ENCODE results near the gene SETD3.

SETD3 gene

DNA sequence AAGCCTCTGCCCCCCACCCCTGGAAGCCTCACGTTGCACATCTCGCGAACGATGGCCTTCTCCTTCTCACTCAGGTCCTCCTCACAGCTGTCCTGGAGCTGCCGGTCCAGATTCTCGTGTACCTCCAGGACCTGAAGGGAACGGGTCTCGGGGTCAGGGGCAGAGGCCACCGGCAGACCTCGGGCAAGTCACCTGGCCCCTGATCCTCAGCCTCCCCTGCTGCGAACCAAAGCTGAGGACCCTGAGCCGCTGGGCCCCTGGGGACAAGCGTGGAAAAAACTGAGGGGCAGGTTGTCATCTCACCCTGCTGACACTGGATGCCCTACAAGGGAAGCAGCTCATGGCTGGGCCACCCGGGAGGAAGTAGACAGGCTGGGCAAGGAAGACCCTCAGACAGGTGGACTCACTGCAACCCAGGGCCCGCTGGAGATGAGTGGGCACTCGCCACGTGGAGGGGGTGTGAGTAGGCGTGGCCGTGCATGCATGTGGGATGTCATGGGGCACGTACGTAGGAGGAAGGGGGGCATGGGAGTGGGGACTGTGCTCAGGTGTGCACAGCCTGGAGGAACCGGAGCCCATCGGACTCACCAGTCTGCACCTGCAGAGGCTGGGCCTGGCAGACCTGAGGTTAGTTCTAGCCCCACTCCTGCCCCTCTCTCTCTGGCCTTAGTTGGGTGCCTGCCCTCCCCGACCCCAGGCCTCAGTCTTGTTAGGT, 35.7 kb upstream of the SETD3 start:
- no peak for DNase-seq

DNA sequence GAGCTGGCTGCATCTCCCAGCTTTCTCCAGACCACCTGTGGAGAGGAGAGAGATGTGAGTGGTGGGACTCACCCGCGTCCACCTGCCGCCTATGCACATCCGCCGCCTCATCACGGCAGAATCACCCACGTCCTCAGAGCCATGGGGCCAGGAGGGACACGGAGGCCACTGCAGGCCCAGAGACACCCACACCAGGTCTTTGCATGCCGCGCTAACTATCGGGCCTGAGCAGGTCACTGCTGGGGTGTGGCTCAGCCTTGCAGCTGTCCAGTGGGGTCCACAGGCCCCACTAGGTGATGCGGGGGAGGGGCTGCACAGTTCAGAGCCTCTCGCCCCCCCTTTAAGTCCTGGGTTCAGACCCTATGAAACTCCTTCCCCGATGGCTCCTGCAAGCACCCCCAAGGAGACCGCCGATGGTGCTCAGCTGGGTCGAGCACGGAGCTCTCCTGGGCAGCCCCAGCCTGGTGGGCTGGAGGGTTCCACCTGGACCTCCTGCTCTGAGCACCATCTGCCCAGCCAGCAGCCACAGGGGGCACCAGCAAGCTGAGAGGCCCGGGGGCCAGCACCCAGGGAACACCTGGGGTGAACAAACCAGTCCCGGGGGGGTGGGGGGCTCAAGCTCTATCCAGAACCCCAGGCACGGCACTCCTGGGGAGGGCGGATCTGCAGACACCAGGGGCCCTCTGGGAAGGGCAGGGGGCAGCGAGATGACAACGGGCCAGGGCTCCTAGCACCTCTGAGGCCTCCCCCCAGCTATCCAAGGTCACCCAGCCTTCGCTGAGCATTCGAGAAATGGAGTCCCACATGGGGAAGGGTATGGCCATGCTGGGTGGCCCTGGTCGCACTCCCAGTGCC, 34.9 kb upstream of the SETD3 start:
- no peak for DNase-seq

DNA sequence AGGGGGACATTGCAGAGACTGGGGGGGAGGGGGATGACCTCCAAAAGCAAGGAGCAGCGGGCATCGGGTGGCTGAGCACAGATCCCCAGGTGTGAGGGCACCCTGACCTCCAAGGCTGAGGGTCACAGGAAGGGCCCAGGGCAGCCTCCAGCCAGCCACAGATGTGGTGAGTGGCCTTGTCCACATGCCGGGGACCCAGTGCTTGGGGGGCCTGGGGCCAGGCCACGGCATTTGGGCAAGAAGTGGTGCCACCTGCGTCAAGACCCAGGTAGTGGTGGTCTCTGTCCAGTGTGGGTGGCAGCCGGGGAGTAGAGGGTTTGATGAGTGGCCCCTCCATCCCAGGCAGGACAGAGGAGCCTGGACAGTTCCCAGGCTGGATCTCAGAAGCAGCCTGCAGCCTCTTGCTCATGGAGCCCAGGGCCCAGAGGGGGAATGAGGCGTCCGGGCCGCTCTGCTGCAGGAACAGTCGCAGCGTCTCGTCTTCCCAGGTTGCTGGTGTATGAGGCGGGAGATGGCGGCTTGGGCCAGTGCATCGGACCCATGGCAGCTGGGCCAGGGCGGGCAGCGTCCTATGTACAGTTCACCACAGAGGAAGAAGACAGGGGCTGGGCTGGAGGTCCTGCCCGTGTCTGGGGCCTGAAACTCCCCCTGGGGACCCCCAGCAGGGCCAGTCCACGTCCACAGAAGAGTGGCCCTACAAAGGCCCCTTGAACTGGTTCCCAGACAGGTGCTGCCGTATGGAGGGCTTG, 34.1 kb upstream of the SETD3 start:
- no peak for DNase-seq

DNA sequence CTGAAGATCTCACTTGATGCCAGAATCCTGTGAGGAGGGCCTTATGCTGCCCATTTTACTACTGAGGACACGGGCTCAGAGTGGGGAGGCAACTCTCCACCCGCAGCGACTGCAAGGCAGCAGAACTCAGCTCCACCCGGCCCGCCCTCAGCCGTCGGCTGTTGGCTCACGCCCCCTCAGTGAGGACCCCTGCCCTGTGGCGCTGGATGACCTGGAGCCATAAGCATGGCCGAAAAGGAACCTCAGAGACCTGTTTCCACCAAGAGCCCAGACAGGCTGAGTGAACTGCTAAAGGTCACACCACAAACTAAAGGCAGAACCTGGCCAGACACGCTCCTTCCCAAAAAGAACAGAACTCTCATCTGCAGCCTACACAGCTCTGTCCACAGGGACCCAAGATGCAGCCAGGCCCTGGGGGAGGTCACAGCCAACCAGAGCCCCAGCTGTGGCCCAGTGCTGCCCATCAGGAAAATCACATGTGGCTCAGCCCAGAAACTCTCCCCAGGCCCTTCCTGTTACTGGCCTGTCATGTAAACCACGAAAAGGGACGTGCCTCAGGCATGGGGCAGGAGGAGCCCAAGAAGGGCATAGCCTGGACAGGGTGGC, 33.4 kb upstream of the SETD3 start:
- DNase-seq: peak in 2 of 3 donors; percentile 12 to 25

DNA sequence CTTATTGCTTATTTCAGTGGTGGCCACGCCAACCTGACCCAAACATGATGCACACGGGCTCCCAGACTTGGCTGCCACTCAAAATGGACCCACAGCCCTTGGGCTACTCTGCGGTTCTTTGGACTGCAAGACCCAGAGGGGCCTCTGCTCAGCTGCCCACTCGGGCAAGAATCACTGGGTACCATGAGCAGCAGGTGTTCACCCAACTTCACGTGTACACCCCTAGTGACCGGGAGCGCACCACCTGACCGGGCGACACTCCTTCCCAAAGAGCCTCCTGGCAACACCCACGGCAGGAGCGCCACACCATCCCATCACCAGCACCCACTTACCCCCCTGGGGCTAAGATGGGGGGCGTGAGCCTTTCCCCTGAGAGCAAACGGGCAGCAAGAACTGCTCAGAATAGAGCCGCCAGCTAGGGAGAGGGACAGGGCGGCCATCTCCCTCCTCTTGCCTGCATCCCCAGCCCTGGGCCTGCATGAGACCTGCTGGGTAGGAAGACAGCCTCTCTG, 32.6 kb upstream of the SETD3 start:
- no peak for DNase-seq

DNA sequence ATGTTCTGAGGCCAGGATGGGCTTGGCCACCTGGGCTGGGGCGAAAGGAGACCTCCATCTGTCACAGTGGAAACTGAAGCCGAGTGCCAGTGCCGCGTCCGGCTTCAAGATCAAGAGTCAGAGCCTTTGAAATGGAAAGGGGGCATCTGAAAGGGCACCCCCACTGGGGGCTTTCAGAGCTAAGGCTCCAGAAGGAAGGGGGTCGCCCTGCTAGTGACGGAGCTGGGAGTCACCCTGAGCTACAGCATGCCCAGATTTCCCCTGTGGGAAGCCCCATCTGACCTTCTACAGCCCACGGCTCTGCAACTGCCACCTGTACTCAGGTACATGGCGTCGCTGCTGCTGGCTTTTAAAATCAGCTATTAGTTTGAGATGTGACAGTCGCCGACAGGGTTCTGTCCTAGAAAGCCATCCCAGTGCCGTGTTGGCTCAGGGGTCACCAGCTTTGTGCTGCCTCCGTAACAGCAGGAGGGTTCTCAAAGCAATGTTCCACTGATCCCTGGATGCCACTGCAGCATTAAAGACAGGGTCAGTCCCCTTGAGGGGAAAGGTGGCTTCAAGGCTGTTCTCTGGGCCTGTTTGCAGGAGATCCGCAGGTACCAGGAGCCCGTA, 32.0 kb upstream of the SETD3 start:
- DNase-seq: no peak

DNA sequence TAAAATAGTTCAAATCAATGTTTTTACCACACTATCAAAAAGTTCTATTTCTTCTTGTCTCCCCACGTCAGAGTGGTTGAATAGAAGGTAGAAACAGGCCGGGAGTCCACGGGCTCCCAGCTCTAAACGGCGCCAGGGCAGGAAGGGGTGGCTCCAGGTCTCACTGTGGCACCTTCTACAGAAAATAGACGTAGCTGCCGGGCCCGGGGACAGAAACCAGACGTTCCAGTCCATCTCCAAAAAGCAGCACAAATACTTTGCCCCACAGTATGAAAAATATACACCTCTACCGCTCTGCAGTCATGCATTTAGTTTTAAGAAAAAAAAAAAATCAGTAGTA, 31.4 kb upstream of the SETD3 start:
- DNase-seq: no peak

DNA sequence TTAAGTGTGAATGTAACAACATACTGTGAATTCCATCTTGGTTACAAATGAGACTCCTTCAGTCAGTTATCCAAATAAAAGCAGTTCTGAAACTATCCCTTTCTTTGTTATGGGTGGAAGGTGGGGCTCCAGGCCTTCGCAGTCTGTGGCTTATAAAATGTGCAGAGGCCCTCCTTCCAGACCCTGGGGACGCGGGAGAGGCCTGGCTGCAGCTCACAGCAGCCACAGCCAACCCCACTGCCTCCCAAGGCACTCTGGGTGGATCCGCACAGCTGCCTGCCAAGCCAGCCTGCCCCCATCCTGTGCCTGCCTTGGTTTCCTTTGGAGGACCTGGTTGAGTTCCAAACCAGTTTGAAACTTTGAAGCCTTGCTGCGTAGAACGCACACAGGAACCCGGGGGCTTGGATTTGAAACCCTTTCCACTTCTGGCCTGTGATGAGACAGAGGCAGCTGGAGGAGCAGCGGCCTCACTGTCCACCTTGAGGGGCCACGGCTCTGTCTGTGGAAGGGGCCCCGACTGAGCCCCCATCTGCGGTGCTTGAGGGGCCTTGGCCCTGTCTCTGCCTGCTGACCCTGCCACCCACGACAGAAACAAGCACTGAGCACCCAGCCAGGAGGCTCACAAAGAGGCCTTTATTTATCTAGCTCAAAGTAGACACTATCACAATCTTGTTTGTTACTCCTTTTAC, 30.9 kb upstream of the SETD3 start:
- no peak for DNase-seq

DNA sequence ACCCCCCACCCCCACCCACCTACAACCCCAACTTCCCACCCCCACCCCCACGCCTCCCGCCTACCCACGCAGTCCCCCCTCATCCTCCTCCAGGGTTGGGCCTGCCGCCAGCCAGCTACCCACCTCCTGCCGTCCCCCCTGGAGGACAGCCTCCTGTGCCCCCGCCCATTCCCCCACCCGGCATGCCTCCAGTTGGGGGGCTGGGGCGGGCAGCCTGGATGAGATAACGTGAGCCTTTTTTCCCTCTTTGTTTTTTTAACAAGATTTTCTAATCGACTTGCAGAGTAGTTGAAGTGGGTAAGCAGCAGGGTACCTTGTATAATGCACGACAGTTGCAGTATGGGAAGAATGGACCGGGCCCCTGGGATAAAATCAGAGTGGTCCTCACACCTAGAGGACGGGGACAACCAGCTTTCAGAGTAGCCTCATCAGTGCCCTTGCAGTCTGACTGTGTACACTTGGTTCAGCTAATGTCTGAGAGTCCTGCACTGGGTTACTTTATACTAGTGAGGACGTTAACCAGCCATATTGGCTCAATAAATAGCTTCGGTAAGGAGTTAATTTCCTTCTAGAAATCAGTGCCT, 30.0 kb upstream of the SETD3 start:
- no peak for DNase-seq

DNA sequence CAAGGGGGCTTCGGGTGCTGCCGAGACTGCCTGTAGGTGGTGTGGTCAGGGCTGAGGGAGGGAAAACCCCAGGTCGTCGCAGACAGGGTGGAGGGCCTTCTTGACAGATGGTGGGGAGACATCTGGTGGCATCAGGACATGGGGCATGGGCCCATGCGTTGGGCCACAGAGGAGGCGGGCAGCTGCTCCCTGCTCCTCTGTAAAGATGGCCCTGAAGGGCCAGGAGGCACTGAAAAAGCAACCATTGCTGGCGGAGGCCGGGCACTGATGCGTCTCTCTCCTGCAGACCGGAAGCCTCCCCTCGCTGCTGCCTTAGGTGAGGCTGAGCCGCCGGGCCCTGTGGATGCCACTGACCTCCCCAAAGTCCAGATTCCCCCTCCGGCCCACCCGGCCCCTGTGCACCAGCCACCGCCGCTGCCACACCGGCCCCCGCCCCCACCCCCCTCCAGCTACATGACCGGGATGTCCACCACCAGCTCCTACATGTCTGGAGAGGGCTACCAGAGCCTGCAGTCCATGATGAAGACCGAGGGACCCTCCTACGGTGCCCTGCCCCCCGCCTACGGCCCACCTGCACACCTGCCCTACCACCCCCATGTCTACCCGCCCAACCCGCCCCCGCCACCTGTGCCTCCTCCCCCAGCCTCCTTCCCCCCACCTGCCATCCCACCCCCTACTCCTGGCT, 29.4 kb upstream of the SETD3 start:
- no peak for DNase-seq

DNA sequence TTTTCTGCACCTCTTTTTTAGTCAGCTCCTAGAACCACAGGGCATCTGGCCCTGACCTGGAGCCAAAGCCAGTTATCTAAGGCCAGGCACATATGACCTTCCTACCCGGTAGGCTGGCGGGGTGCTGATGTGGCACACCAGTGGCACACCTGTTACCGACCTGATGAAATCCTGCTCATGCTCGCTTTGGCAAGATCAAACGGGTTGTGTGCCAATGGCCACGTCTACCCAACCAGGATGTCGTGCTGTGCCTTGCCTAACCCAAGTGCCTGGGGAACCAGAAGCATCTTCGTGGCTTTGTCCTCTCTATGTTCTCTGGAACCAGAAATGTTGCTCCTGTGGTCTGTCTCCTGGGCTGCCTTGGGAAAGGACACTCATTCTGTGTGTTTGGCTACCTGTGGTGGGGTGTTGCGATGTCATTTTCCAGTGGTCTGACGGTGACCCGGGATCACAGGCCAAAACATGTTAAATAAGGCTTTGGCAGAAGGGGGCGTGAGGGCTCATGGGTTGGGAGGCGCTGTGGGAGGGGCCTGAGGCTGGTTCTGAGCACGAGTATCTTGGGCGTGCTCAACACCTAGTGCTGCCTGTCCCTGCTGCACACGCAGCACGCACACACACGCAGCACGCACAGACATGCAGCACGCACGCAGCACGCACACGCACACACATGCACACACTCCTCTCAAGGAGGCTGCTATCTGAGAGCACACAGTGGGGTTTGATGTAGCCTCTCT, 28.4 kb upstream of the SETD3 start:
- no peak for DNase-seq

DNA sequence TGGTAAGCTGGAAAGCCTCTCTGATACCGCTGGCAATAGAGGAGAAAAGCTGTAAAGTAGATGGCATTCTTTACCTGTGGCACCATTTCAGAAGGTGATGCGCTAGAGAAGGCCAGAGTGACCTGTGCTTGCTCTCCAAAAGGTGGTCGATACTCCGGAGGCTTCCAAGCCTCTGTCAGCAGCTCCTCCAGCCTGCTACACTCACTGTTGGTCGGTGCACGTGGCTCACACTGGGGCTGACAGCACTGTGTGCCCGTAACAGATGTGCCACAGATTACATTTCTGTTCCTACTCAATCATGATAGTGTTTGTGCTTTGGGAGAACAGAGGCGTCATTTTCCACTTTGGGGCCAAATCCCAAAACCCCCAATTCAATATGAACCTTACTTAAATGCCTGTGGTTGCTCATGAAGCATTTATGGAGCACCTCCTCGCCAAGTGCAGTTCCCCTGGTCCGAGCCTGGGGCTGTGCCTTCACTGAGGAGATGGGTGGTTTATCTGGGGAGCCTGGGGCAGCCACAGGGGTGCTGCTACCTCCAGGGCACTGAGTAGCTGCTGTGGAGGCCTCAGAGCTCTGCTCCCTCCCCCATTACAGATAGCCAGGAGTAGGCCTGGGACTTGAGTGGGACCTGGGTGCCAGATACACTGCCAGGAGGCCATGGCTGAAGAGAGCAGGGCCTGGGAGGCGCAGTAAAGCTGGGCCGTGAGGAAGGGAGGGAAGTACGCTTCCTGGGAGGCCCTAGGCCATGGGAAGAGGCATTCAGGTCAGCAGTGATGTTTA, 27.4 kb upstream of the SETD3 start:
- no peak for DNase-seq

DNA sequence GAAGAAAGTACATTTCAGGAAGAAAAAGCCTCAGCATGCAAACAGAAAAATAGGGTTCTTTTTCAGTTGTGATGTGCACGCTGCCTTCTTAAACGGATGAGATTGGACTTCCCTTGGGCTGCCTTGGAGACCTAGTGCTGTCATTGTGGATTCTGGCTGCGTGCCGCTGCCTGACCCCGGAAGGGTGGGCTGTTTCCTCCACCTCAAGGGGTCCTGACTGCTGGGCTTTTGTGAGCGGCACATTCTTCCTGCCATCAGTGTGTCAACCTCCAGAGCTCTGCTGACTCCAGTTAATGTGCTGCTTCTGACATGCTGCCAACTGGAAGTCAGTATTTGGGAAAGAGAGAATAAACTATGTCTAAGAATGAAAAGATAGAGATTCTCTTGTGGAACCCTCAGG, 25.6 kb upstream of the SETD3 start:
- no peak for DNase-seq

DNA sequence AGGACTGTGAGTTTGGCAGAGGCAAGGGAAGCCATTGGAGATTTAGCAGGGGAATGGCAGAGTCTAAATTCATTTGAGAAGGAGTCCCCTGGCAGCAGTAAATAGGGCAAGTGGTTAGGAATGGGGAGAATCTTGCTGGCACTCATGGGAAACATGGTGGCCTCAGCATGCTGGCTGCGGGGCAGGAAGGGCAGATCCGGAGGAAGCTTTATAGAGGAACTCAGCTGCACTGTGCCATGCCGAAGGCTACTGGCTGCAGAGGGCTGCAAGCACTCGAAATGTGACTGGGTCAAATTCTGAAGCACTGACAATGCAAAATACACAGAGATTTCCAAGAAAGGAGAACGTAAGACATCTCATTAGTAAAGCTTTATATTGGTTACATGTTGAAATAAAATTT, 24.4 kb upstream of the SETD3 start:
- DNase-seq: no peak

DNA sequence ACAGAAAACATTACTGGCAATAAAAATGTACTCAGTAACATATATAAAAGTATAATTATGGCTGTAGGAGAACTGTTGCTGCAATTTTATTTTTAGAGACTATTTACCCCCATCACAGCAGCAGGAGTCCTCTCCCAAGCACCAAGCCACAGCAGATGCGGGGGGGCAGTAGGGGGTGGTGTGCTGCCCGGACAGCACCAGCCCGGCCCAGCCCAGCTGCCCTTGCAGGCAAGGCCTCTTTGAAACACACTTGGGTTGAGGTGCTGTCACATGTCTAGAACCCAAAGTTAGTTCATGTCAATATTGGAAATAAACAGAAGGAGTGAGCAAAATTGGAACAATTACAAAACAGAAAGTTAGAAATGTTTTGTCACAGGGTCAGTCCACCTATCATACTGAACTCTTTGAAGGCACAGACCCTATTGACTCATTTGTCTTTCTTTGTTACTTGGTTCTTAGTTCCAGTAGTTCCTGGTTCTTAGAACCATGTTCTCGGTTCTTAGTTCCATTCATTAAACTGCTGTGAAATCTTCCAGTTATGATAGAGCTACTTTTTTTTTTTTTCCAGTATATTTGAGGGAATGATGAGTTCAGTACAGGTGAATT, 23.3 kb upstream of the SETD3 start:
- no peak for DNase-seq

DNA sequence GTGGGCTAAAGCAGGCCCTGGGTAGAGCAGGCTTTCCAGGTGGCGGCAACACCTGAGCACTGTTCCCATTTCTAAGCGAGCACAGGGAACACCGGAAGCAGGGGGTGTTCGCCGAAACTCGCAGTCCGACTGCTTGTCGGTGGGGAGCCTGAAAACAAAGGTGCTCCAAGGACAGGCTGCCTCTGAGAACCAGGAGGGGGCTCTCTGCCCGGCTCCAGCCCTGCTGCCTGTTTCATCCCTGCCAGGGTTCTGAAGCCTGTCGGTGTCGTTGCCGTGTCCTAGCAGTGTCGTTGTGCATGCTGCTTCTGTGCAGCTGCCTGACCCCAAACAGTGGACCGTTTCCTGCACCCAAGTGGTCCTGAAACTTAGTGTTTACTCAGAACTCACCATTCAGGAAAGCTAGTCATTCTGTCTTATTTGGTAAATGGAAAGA, 22.3 kb upstream of the SETD3 start:
- no peak for DNase-seq

DNA sequence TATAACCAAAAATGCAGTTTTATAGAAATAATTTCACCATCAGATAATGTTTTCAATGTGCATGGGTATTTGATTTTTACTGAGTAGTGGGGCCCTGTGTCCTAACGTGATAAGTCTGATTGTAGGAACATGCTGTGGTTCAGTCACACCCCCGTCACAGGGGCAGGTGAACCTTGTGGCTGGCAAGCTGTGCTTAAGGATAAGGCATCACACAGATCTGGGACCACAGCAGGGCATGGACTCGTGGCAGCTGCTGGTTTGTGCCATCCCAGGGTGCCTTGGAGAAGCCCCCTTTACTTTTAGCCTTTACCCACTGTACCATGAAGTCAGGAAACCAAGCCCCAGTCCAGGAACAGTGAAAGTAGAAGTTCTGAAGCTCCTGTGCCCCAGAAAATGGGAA, 17.2 kb upstream of the SETD3 start:
- no peak for DNase-seq

DNA sequence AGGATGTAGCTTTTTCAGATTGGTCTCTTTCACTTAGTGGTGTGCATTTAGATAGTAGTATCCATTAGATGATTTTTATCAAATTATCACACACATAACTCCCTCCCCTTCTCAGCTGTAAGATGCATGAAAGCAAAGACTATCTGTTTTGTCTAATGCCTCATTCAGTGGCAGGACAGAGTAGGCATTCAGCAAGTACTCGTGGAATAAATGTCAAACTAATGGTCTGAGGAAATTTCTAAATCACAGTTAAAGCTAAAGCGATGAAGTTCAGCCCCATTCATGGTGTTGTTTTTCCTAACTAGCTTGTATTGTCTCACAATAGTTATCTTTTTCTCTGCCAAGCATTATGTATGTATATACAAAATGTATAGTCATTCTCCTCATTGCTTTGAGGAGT, 16.7 kb upstream of the SETD3 start:
- DNase-seq: no peak

DNA sequence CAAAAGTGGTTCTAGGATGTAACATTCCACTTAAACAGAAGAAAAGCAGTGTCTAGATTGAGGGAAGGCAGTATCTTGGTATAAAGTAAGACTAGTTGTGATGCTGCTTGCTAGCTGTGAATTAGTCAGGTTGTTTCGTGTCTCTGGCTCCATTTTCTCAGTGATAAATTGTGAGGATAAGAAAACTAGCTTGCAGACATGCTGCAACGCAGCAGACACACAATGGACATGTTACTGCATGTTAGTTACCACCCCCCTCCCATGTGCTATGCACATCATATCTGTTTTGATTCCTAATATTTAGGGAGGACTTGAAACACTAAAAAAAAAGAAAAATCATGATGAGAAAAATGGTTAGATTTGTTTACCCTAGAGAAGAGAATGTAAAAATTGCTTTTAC, 3.4 kb upstream of the SETD3 start:
- DNase-seq: no peak
